Panc1 (cell line): ENCODE data around the gene ENPP3. TPM values are rescaled to one million over a fixed set of nuclear protein-coding genes. Genes with fewer than 3 reads are reported as not detected.

Experiments
- ATAC-seq: fragments of 200-7000 bp; cut with Tn5 transposase; 2 replicates; pipeline ENCODE4 v1.9.1; 2020; ENCODE audit warnings: mild to moderate bottlenecking, moderate library complexity
- BruUV-seq: library from RNA; stranded (reverse); fragments of 400-500 nt; replicated peaks from 2 replicates; lab custom pipeline; 2021; lab: Mats Ljungman, UMichigan
- CTCF ChIA-PET: fragments of 300-600 bp; sonication (Branson Sonifier 250); formaldehyde crosslinking; loops from one replicate; lab custom pipeline; 2022; ENCODE audit warnings: antibody characterized with exemption; lab: Charles Lee
- POLR2A ChIA-PET: fragments of 300-600 bp; sonication (Branson Sonifier 250); formaldehyde crosslinking; loops from one replicate; lab custom pipeline; 2022; ENCODE audit warnings: antibody characterized with exemption; lab: Charles Lee
- DNase-seq: peaks from one replicate; pipeline ENCODE4 v3.0.0-alpha.2; 2010; ENCODE audit warnings: low read depth, low spot score
- H3K27ac ChIP-seq: 2 replicates; pipeline ENCODE4 v1.5.1; 2011; ENCODE audit warnings: mild to moderate bottlenecking, low read length, inconsistent platforms
- H3K27me3 ChIP-seq: fragments of 200-500 bp; sonication (Bioruptor generic); 2 replicates; pipeline ENCODE4 v1.6.0; 2014; ENCODE audit warnings: low read length, inconsistent platforms; ENCODE audit not compliant: control insufficient read depth, insufficient read depth
- H3K36me3 ChIP-seq: fragments of 200-500 bp; sonication (Bioruptor generic); 2 replicates; pipeline ENCODE4 v1.5.1; 2014; ENCODE audit warnings: inconsistent platforms, mild to moderate bottlenecking, low read length, moderate library complexity; ENCODE audit not compliant: control insufficient read depth, insufficient read depth
- H3K4me1 ChIP-seq: 2 replicates; pipeline ENCODE4 v1.5.1; 2011; ENCODE audit warnings: inconsistent platforms, mild to moderate bottlenecking, low read length, moderate library complexity; ENCODE audit not compliant: control insufficient read depth, insufficient read depth
- H3K4me3 ChIP-seq, 2 experiments: 2 replicates each; pipeline ENCODE4 v1.5.1; 2011 to 2012; ENCODE audit warnings: low read depth in 2 of 2, low read length in 2 of 2, mild to moderate bottlenecking in 2 of 2, inconsistent platforms in 1 of 2, moderate library complexity in 1 of 2
- H3K9me3 ChIP-seq: fragments of 200-500 bp; sonication (Bioruptor generic); 2 replicates; pipeline ENCODE4 v1.5.1; 2014; ENCODE audit warnings: low read depth, mild to moderate bottlenecking, inconsistent platforms, low read length, moderate library complexity; ENCODE audit not compliant: control insufficient read depth, insufficient read depth
- CTCF ChIP-seq: fragments of 450-650 bp; IDR thresholded peaks from 2 replicates; pipeline ENCODE4 v1.5.1; 2017; ENCODE audit warnings: mild to moderate bottlenecking
- POLR2AphosphoS5 ChIP-seq: IDR thresholded peaks from 2 replicates; pipeline ENCODE4 v1.6.1; 2012; ENCODE audit warnings: mild to moderate bottlenecking, low read depth, low read length, moderate library complexity
- REST ChIP-seq, 2 experiments: IDR thresholded peaks; 2 replicates each; pipeline ENCODE4 v1.6.1; 2011 to 2012; ENCODE audit warnings: low read depth in 2 of 2, control low read depth in 1 of 2, low read length in 1 of 2, mild to moderate bottlenecking in 1 of 2, moderate library complexity in 1 of 2; ENCODE audit not compliant: insufficient read depth in 1 of 2
- SIN3A ChIP-seq: IDR thresholded peaks from 2 replicates; pipeline ENCODE4 v1.6.1; 2012; ENCODE audit warnings: low read depth, mild to moderate bottlenecking, low read length, moderate library complexity, borderline replicate concordance; ENCODE audit not compliant: insufficient read depth
- TCF7L2 ChIP-seq: IDR thresholded peaks from 2 replicates; pipeline ENCODE4 v1.6.1; 2011; ENCODE audit warnings: mild to moderate bottlenecking, low read depth, low read length, inconsistent platforms
- in situ Hi-C: cut with HindIII; loops from 2 replicates; pipeline ENCODE4 v1.10.0; 2016; ENCODE audit warnings: low sequenced_read_pairs, low pct_unique_long_range_greater_than_20kb
- intact Hi-C: fragments of 100-400 bp; cut with micrococcal nuclease; formaldehyde crosslinking; loops from one replicate; pipeline ENCODE4 v1.10.0; 2022; ENCODE audit not compliant: unreplicated experiment
- total RNA-seq: library from RNA; stranded (reverse); gene quantifications from one replicate; pipeline ENCODE4 v1.2.1, GENCODE V29; 2021; ENCODE audit not compliant: unreplicated experiment

Gene ENPP3
- total RNA-seq, 1 experiment from 2014 or later, result not detected

GRCh38 chr6:131642987-131643611, 6.0 kb downstream of the ENPP3 start:
- no peaks in the 10 kb centered on the region for H3K9me3 ChIP-seq
- ATAC-seq (no peak), DNase-seq (no peak)
- H3K4me1 ChIP-seq, result no peaks in the 10 kb centered on the region
- CTCF ChIA-PET, result no interaction called here
- no peak for TF ChIP-seq TCF7L2
- TF ChIP-seq SIN3A, result no peak
- no peaks in the 10 kb centered on the region; the same call in 1 of the 2 replicates for H3K27me3 ChIP-seq
- no peak overlapping the region for H3K27ac ChIP-seq
- H3K4me3 ChIP-seq, result no peak overlapping the region
- POLR2A ChIA-PET, result no interaction called here
- in situ Hi-C loops (no loop called here), intact Hi-C loops (no loop called here)
- no peaks in the 10 kb centered on the region for H3K36me3 ChIP-seq
- no TSS peak for BruUV-seq

- BruUV-seq, result no TSS peak
- ATAC-seq (no peak), DNase-seq (no peak)
- intact Hi-C loops (no loop called here), in situ Hi-C loops (no loop called here)
- TF ChIP-seq CTCF (no peak), SIN3A (no peak), POLR2AphosphoS5 (no peak), TCF7L2 (no peak), REST (IDR thresholded peaks at IDR 0.05; ENCODE audit: insufficient read depth in 1 of 2, low read depth in 2 of 2, low read length in 1 of 2) (no peak)
- no peak overlapping the region for H3K4me3 ChIP-seq
- CTCF ChIA-PET, result no interaction called here
- no peaks in the 10 kb centered on the region for H3K4me1 ChIP-seq
- H3K27ac ChIP-seq, result no peak overlapping the region
- H3K27me3 ChIP-seq, result no peaks in the 10 kb centered on the region; the same call in 1 of the 2 replicates
- no peaks in the 10 kb centered on the region for H3K9me3 ChIP-seq
- POLR2A ChIA-PET, result no interaction called here
- no peaks in the 10 kb centered on the region for H3K36me3 ChIP-seq
Observed at GRCh38 chr6:131643855-131644460, 6.9 kb downstream of the ENPP3 start.

- H3K36me3 ChIP-seq, result no peaks in the 10 kb centered on the region
- intact Hi-C loops (no loop called here), in situ Hi-C loops (no loop called here)
- H3K4me1 ChIP-seq, result no peaks in the 10 kb centered on the region
- ChIA-PET CTCF (interaction anchor here (0.5 to 0.6 kb wide), 2 partner anchors 17 to 54 kb away, joined by 3 to 5 read pairs; partner anchors contain the start of gene MED23), POLR2A (no interaction called here)
- no peaks in the 10 kb centered on the region for H3K9me3 ChIP-seq
- H3K4me3 ChIP-seq, result no peak overlapping the region
- BruUV-seq, result no TSS peak
- ATAC-seq (no peak), DNase-seq (no peak)
- no peak for TF ChIP-seq CTCF
- H3K27me3 ChIP-seq, result no peaks in the 10 kb centered on the region
- no peak overlapping the region for H3K27ac ChIP-seq
Observed at GRCh38 chr6:131644921-131645320, 7.8 kb downstream of the ENPP3 start.
